HFFc6 (cell line): ENCODE data around the gene IL1RAPL1. TPM values are rescaled to one million over a fixed set of nuclear protein-coding genes. Genes with fewer than 3 reads are reported as not detected.
A peak's percentile ranks its signal among the peaks of the same experiment; 100 is the strongest.

Experiments
- DNase-seq: peaks from one replicate; pipeline ENCODE4 v3.0.0-alpha.2; 2018
- H3K27ac Mint-ChIP-seq: 2 replicates; pipeline ENCODE4 v1.8.0; 2020; ENCODE audit warnings: mild to moderate bottlenecking, mixed read lengths
- H3K27me3 Mint-ChIP-seq: 2 replicates; pipeline ENCODE4 v1.8.0; 2021; ENCODE audit warnings: mild to moderate bottlenecking, moderate library complexity, mixed read lengths; ENCODE audit not compliant: insufficient read depth
- H3K36me3 Mint-ChIP-seq: 2 replicates; pipeline ENCODE4 v1.8.0; 2021; ENCODE audit warnings: low read depth, mixed read lengths
- H3K4me1 Mint-ChIP-seq: 2 replicates; pipeline ENCODE4 v1.8.0; 2020; ENCODE audit warnings: low read depth, mixed read lengths
- H3K4me3 Mint-ChIP-seq: 2 replicates; pipeline ENCODE4 v1.8.0; 2020; ENCODE audit warnings: mild to moderate bottlenecking, moderate library complexity, mixed read lengths
- H3K9me3 Mint-ChIP-seq: 2 replicates; pipeline ENCODE4 v1.8.0; 2020; ENCODE audit warnings: mild to moderate bottlenecking, mixed read lengths
- total RNA-seq, 6 experiments: library from RNA; stranded (reverse); fragmentation: NEBNext Ultra II Directional; extraction: Animal tissue kit (Norgen Biotek cat#: 25700); gene quantifications; 2 replicates in 1 of 6; 3 replicates in 5 of 6; pipeline ENCODE4 v1.2.3, GENCODE V29; 2021
- TF ChIP-seq, protein P1 (sequence below): fragments of 200-600 bp; sonication (generic); IDR thresholded peaks from 2 replicates; pipeline ENCODE4 v1.5.0; 2021; ENCODE audit warnings: antibody characterized with exemption, mild to moderate bottlenecking

IL1RAPL1 gene
- total RNA-seq, 6 experiments from 2014 or later, result not detected

GRCh38 chrX:29666366-29666765, 1079.1 kb downstream of the IL1RAPL1 start:
- H3K9me3 Mint-ChIP-seq, result no peaks in the 10 kb centered on the region

GRCh38 chrX:29671421-29671820, 1084.2 kb downstream of the IL1RAPL1 start:
- TF ChIP-seq, protein P1, sequence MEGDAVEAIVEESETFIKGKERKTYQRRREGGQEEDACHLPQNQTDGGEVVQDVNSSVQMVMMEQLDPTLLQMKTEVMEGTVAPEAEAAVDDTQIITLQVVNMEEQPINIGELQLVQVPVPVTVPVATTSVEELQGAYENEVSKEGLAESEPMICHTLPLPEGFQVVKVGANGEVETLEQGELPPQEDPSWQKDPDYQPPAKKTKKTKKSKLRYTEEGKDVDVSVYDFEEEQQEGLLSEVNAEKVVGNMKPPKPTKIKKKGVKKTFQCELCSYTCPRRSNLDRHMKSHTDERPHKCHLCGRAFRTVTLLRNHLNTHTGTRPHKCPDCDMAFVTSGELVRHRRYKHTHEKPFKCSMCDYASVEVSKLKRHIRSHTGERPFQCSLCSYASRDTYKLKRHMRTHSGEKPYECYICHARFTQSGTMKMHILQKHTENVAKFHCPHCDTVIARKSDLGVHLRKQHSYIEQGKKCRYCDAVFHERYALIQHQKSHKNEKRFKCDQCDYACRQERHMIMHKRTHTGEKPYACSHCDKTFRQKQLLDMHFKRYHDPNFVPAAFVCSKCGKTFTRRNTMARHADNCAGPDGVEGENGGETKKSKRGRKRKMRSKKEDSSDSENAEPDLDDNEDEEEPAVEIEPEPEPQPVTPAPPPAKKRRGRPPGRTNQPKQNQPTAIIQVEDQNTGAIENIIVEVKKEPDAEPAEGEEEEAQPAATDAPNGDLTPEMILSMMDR, result no peak
- Mint-ChIP-seq H3K36me3 (peaks cover 5% of the 10 kb centered on the region), H3K4me3 (no peak overlapping the region), H3K27me3 (no peaks in the 10 kb centered on the region), H3K4me1 (0 out of 2 replicates have a peak, but pooled peaks cover 12% of the 10 kb centered on the region), H3K27ac (no peak overlapping the region), H3K9me3 (no peaks in the 10 kb centered on the region)
- no peak for DNase-seq

More at GRCh38 chrX:29666366-29666765, 1079.1 kb downstream of the IL1RAPL1 start:
- Mint-ChIP-seq H3K4me1 (peaks cover 54% of the 10 kb centered on the region), H3K4me3 (no peak overlapping the region), H3K27me3 (no peaks in the 10 kb centered on the region), H3K27ac (no peak overlapping the region), H3K36me3 (peaks cover 5% of the 10 kb centered on the region; the same call in 1 of the 2 replicates)
- DNase-seq, result no peak
- TF ChIP-seq, protein P1, result no peak

GRCh38 chrX:29687687-29688086, 1100.4 kb downstream of the IL1RAPL1 start:
- Mint-ChIP-seq H3K27ac (peak overlapping the region; percentile 13; the same call in 1 of the 2 replicates), H3K27me3 (no peaks in the 10 kb centered on the region), H3K36me3 (no peaks in the 10 kb centered on the region), H3K9me3 (no peaks in the 10 kb centered on the region), H3K4me1 (peaks cover 37% of the 10 kb centered on the region), H3K4me3 (no peak overlapping the region)
- DNase-seq, result peak; percentile 49
- TF ChIP-seq, protein P1, result peak; percentile 35; the same call in 1 of the 2 replicates

DNA sequence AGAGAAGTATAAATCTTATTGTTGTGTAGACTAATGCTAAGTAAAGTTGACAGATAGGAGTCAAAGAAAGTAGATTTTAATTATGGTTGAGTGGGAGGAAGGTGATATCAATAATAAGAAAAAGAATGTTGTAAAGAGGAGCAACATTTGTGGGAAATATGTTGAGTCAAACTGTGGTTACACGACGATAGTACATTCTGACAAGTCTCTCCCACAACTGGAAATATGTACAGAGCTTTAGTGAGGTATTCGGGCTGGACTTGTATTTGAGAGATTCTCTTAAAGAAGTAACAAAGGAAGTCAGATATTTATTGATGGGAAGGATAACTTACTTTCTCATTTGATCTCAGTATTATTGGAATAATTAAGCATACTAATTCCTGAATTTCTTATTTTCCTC, 1102.8 kb downstream of the IL1RAPL1 start:
- Mint-ChIP-seq H3K9me3 (no peaks in the 10 kb centered on the region), H3K27ac (no peak overlapping the region), H3K4me3 (no peak overlapping the region), H3K36me3 (no peaks in the 10 kb centered on the region), H3K27me3 (no peaks in the 10 kb centered on the region), H3K4me1 (peaks cover 44% of the 10 kb centered on the region)
- TF ChIP-seq, protein P1, result no peak
- DNase-seq, result peak; percentile 9

GRCh38 chrX:29691044-29691443, 1103.8 kb downstream of the IL1RAPL1 start:
- H3K4me1 Mint-ChIP-seq, result peaks cover 44% of the 10 kb centered on the region
- no peaks in the 10 kb centered on the region for H3K27me3 Mint-ChIP-seq
- TF ChIP-seq, protein P1, result no peak
- no peak for DNase-seq
- H3K27ac Mint-ChIP-seq, result no peak overlapping the region
- no peaks in the 10 kb centered on the region for H3K9me3 Mint-ChIP-seq
- no peaks in the 10 kb centered on the region for H3K36me3 Mint-ChIP-seq
- H3K4me3 Mint-ChIP-seq, result no peak overlapping the region

- Mint-ChIP-seq H3K4me3 (no peak overlapping the region), H3K4me1 (peaks cover 24% of the 10 kb centered on the region), H3K9me3 (no peaks in the 10 kb centered on the region), H3K27ac (no peak overlapping the region), H3K27me3 (no peaks in the 10 kb centered on the region), H3K36me3 (no peaks in the 10 kb centered on the region)
- TF ChIP-seq, protein P1, result no peak
- DNase-seq, result no peak
These were observed 1106.7 kb downstream of the IL1RAPL1 start for GRCh38 chrX:29693912-29694311.
